Gastrocnemius medialis (tissue), 4 donors: Measurements from ENCODE around the gene KLHL29.

Source experiments
- CTCF ChIP-seq, 5 experiments: fragments of 450-650 bp in 3 of 5; fragments of 200-600 bp in 2 of 5; sonication (generic) in 2 of 5; IDR thresholded peaks in 4 of 5; conservative IDR thresholded peaks in 1 of 5; 1 replicate in 4 of 5; 2 replicates in 1 of 5; pipeline ENCODE4 v1.5.1; 2016 to 2019; ENCODE audit warnings: antibody characterized with exemption in 5 of 5, mild to moderate bottlenecking in 3 of 5, moderate library complexity in 3 of 5
- POLR2A ChIP-seq, 2 donors: fragments of 450-650 bp; IDR thresholded peaks; one replicate each; pipeline ENCODE4 v1.6.1; 2017; ENCODE audit warnings: antibody characterized with exemption in 2 of 2, mild to moderate bottlenecking in 2 of 2, moderate library complexity in 2 of 2

GRCh38 chr2:23477392-23477791 lies 92.4 kb downstream of the KLHL29 start:
- TF ChIP-seq POLR2A (IDR thresholded peaks at IDR 0.05) (no peak), CTCF (IDR thresholded peaks at IDR 0.05 in 4 of 5, conservative IDR thresholded peaks at IDR 0.05 in 1 of 5) (no peak)
